GM18499 (cell line): Measurements from ENCODE around the gene AGBL4.
"Not testable (repeated sequence)": the region's sequence is repeated elsewhere in the genome, so short reads cannot be mapped to it uniquely, and the experiment has no call there.

ENCODE experiments used
- ATAC-seq: cut with Tn5 transposase; IDR thresholded peaks from one replicate; pipeline ENCODE4 v1.9.1; 2021; ENCODE audit warnings: moderate number of reproducible peaks; ENCODE audit not compliant: insufficient read depth, unreplicated experiment

The AGBL4 gene

DNA sequence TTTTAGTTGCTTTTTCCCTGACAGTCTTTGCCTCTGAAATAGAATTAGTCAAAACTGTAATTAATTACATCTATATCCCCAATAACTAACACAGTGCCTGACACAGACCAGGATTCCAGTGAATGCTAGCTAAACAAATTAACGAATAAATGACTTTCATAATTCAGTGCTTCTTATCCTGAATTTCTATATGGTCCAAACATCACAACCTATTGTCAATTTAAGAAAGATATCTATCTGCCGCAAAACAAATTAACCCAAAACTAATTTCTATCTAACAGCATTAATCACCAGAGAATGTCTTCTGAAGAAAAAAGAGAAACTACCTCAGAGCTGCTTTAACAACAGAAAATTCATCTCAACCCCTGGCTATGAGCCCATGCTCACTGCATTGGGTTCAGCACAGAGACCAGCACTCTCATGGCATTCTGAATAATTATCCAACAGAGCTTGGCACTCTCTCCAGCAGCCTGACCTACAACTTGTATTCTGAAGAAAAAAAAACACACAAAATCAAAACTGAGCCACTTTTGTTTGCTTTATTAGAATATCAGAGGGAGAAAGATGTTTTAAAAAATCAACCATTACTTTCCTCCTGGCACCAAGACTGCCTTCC, 699.7 kb downstream of the AGBL4 start:
- no peak for ATAC-seq

GRCh38 chr1:49320493-49320892, 703.3 kb downstream of the AGBL4 start:
- not testable (repeated sequence) for ATAC-seq

GRCh38 chr1:49319426-49319963, 704.3 kb downstream of the AGBL4 start:
- no peak for ATAC-seq

DNA sequence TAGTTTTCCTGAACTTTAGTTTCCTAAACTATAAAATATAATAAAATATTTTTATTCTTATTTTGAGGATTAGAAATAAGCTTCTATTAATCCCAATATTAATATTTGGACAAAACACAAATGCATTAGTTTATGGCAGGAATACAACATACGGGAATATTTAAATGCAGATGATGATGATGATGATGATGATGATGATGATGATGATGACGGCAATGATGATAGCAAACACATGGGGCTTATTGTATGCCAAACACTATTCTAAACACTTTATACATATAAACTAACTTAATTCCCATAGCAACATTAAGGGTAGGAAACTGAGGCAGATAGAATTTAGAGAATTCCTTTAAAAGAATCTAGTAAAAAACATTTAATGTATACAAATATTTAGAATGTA, 705.5 kb downstream of the AGBL4 start:
- no peak for ATAC-seq

DNA sequence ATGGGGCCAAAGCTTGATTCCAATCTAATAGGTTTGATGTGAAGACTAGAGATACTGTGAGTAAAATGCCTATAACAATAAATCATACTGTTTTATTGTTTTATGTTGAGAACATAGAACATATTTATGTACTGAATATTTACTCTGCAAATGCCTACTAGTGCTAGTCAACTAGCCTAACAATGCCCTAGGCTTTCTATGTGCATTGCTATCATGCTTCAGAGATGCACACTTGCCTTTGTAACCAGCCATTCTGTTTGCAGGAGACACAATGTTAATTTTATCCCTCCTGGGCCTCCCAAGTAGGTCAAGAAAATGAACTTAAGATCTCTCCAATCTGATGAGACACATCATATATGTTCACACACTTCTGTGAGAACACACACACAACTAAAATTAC, 716.3 kb downstream of the AGBL4 start:
- no peak for ATAC-seq

DNA sequence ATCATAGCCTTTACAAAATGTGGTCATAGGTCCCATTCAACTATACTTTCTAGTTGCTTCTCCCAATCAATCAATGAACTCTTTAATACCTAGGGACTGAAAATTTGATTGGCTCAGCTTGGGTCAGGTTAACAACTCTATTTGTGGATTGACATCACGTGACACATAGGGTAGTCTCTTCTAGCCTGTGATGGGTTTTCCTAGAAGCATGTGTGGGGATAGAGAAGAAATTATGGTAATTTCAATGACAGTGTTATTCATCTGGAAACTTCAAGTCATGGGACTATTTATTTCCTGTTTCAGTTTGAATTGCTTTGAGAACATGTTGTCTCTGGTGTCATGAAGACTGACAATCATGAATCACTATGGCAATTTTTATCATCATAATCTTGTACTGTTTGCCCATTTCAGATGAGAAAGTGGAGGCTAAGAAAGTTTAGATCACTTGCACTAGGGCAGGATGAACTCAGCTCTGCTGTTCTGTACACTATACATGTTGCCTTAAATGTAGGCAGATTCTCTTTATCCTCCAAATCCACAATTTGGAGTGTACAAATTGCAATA, 717.2 kb downstream of the AGBL4 start:
- no peak for ATAC-seq

DNA sequence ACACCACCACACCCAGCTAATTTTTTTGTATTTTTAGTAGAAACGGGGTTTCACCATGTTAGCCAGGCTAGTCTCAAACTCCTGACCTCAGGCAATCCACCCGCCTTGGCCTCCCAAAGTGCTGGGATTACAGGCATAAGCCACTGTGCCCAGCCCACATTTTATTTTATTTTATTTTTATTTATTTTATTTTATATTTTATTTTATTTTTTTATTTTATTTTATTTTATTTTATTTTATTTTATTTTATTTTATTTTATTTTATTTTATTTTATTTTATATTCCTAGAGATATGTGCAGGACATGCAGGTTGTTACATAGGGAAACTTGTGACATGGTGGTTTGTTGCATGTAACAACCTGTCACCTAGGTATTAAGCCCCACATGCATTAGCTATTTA, 721.4 kb downstream of the AGBL4 start:
- not testable (repeated sequence) for ATAC-seq

GRCh38 chr1:49298304-49298703, 725.5 kb downstream of the AGBL4 start:
- ATAC-seq = no peak

GRCh38 chr1:49297783-49298182, 726.0 kb downstream of the AGBL4 start:
- no peak for ATAC-seq

- no peak for ATAC-seq
These were observed 729.2 kb downstream of the AGBL4 start for GRCh38 chr1:49294539-49294938.

DNA sequence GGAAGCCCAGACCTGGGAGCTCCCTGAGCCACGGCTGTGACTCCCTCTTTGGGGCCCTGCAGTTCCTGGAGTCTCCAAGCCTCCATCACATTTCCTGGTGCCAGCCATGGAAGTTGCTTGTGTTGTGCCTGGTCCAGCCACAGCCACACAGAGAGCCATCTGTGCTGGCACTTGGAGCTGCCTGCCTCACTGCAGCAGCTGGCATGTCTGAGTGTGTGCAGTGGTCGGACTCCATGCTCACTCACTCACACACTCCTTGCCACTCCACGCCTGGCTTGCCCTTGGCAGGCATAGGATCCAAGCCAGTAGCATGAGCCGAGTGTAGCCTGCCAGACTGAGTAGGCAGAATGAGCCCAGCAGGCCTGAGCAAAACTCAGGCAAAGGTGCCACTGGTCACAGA, 730.7 kb downstream of the AGBL4 start:
- no peak for ATAC-seq

DNA sequence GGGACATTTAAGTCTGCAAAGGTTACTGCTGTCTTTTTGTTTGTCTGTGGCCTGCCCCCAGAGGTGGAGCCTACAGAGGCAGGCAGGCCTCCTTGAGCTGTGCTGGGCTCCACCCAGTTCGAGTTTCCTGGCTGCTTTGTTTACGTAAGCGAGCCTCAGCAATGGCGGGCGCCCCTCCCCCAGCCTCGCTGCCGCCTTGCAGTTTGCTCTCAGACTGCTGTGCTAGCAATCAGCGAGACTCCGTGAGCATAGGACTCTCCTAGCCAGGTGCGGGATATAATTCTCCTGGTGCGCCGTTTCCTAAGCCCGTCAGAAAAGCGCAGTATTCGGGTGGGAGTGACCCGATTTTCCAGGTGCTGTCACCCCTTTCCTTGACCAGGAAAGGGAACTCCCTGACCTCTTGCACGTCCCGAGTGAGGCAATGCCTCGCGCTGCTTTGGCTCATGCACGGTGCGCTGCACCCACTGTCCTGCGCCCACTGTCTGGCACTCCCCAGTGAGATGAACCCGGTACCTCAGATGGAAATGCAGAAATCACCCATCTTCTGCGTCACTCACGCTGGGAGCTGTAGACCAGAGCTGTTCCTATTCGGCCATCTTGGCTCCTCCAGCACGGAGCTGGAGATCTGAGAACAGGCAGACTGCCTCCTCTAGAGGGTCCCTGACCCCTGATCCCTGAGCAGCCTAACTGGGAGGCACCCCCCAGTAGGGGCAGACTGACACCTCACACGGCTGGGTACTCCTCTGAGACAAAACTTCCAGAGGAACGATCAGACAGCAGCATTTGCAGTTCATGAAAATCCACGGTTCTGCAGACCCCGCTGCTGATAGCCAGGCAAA, 766.3 kb downstream of the AGBL4 start:
- not testable (repeated sequence) for ATAC-seq

GRCh38 chr1:49252917-49253316, 770.8 kb downstream of the AGBL4 start:
- no peak for ATAC-seq

DNA sequence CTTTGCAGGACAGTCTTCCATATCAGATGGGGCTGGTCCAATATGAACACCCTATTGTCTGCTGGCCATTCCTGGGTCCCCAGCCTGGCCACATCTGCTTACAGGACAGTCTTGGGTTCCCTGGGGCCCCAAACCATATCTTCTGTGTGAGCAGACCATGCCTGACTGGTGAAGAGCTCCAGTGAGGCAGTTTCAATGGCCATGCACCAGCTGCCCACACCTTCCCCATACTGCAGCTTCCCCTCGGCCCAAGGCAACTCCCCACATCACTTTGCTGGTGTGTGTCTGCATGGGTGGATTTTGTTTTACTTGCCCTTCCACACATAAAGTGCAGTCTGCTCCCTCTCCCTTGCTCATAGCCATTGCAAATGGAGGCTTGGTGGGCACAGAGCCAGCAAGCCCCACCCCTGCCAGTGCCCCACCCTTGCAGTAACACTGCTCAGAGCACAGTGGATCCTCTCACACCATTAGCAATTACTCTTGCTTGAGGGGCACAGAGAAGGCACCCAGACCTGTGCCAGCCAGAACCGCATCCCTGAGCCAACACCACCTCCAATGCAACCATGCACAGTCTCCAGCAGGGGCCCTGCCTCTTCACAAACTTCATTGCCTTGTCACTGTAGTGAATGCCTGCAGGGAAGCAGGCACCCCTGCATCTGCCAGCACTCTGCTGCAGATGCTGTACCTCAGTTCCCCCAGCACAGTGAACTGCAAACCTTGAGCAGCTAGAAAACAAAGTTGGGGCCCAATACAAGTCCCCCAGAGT, 772.6 kb downstream of the AGBL4 start:
- ATAC-seq = no peak

DNA sequence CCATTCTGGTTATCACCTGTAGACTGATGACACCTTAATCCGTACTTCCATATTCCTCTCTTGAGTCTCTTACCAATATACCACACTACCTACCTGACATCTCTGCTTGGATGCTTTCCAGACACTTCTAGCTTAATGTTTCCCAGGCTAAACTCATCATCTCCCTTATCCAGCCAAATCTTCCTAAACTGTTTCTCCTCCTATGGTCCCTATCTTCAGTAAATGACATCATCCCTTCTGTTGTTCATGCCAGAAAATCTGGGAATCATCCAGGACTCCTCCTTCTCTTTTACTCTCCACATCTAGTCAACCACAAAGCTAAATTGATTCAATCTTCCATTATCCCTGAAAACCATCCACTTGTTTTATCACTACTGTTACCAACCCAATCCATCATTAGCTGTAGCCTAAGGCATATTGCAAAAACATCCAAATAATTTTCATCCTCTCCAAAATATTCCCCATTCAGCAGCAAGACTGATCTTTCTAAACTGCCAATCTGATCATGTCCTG, 783.0 kb downstream of the AGBL4 start:
- ATAC-seq = no peak

GRCh38 chr1:49234988-49235387, 788.8 kb downstream of the AGBL4 start:
- no peak for ATAC-seq

DNA sequence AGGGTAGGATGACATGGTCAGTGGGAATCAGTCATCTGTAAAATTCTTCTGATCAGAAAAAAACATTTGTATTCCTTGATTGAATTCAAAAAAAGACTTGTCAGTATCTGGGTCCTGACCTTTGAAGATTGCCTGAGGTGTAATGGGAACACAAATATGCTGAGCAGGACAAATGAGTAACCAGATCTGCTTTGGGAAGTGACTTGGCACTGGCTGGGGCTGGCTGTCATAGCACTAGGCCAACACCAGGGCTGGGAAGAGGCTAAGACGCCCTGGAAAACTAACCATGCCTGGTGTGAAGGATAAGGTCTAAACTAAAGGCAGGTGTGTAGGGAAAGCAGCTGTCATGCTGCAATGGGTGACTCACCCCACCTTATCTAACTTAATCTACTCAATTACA, 794.2 kb downstream of the AGBL4 start:
- no peak for ATAC-seq

DNA sequence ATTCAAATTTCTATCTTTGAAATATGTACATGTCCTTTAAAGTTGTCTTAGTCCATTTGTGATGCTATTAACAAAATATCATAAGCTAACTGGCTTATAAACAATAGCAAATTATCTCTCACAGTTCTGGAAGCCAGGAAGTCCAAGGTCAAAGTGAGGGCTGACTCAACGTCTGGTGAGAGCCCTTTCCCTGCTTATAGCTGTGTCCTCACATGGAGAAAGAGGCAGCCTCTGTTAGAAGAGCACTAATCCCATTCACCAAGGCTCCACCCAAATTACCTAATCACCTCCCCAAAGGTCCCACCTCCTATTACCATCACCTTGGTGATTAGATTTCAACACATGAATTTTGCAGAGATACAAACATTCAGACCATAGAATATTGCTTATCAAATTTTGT, 797.0 kb downstream of the AGBL4 start:
- no peak for ATAC-seq

DNA sequence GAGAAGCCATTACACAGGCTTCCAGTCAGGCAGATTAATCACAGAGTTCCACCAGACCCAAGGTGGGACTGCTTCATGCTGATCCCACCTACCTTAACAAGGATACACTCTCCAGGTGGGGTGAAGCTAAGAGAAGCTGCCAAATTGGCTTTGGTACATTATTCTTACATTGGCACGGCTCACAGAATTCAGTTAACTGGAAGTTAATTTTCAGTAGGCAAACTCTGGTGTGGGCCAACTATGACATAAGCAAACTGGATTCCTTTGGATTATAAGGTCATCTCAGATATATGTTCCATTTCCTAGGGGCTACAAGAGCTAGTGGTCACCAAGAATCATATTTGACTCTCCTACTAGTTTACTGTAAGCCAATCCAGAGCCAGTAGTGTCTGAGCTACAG, 798.3 kb downstream of the AGBL4 start:
- ATAC-seq = no peak

- ATAC-seq = no peak
These were observed 810.5 kb downstream of the AGBL4 start for GRCh38 chr1:49213301-49213700.
